HFFc6 (cell line): ENCODE data around the gene SPHK1. TPM values are rescaled to one million over a fixed set of nuclear protein-coding genes. Genes with fewer than 3 reads are reported as not detected.
A peak's percentile ranks its signal among the peaks of the same experiment; 100 is the strongest.
"Not testable (repeated sequence)": the region's sequence is repeated elsewhere in the genome, so short reads cannot be mapped to it uniquely, and the experiment has no call there.

ENCODE experiments used
- DNase-seq: peaks from one replicate; pipeline ENCODE4 v3.0.0-alpha.2; 2018
- H3K27ac Mint-ChIP-seq: 2 replicates; pipeline ENCODE4 v1.8.0; 2020; ENCODE audit warnings: mild to moderate bottlenecking, mixed read lengths
- H3K27me3 Mint-ChIP-seq: 2 replicates; pipeline ENCODE4 v1.8.0; 2021; ENCODE audit warnings: mild to moderate bottlenecking, moderate library complexity, mixed read lengths; ENCODE audit not compliant: insufficient read depth
- H3K36me3 Mint-ChIP-seq: 2 replicates; pipeline ENCODE4 v1.8.0; 2021; ENCODE audit warnings: low read depth, mixed read lengths
- H3K4me1 Mint-ChIP-seq: 2 replicates; pipeline ENCODE4 v1.8.0; 2020; ENCODE audit warnings: low read depth, mixed read lengths
- H3K4me3 Mint-ChIP-seq: 2 replicates; pipeline ENCODE4 v1.8.0; 2020; ENCODE audit warnings: mild to moderate bottlenecking, moderate library complexity, mixed read lengths
- H3K9me3 Mint-ChIP-seq: 2 replicates; pipeline ENCODE4 v1.8.0; 2020; ENCODE audit warnings: mild to moderate bottlenecking, mixed read lengths
- CTCF ChIP-seq: fragments of 200-600 bp; sonication (generic); IDR thresholded peaks from 2 replicates; pipeline ENCODE4 v1.5.0; 2021; ENCODE audit warnings: antibody characterized with exemption, mild to moderate bottlenecking
- total RNA-seq, 6 experiments: library from RNA; stranded (reverse); fragmentation: NEBNext Ultra II Directional; extraction: Animal tissue kit (Norgen Biotek cat#: 25700); gene quantifications; 2 replicates in 1 of 6; 3 replicates in 5 of 6; pipeline ENCODE4 v1.2.3, GENCODE V29; 2021

Gene SPHK1
- total RNA-seq, 6 experiments from 2014 or later = 53.9 to 68.1 (median 55.7) TPM

- no peak for TF ChIP-seq CTCF
- Mint-ChIP-seq H3K4me3 (no peak overlapping the region), H3K9me3 (no peaks in the 10 kb centered on the region), H3K27ac (no peak overlapping the region; the same call in 1 of the 2 replicates), H3K27me3 (no peaks in the 10 kb centered on the region; the same call in 1 of the 2 replicates), H3K4me1 (peaks cover 12% of the 10 kb centered on the region), H3K36me3 (no peaks in the 10 kb centered on the region)
- DNase-seq = no peak
Observed at GRCh38 chr17:76359375-76359774, 25.0 kb upstream of the SPHK1 start.

GRCh38 chr17:76359776-76360175 is 24.6 kb upstream of the SPHK1 start:
- H3K36me3 Mint-ChIP-seq, H3K27me3 Mint-ChIP-seq, H3K9me3 Mint-ChIP-seq, H3K4me3 Mint-ChIP-seq, DNase-seq, H3K27ac Mint-ChIP-seq, H3K4me1 Mint-ChIP-seq: not testable (repeated sequence)

GRCh38 chr17:76360461-76360860 is 23.9 kb upstream of the SPHK1 start:
- H3K36me3 Mint-ChIP-seq = no peaks in the 10 kb centered on the region
- H3K9me3 Mint-ChIP-seq = no peaks in the 10 kb centered on the region
- no peak for TF ChIP-seq CTCF
- H3K27ac Mint-ChIP-seq = peak overlapping the region; percentile 38; the same call in 1 of the 2 replicates
- H3K4me1 Mint-ChIP-seq = peaks cover 10% of the 10 kb centered on the region
- no peaks in the 10 kb centered on the region for H3K27me3 Mint-ChIP-seq
- no peak overlapping the region for H3K4me3 Mint-ChIP-seq
- no peak for DNase-seq

GRCh38 chr17:76363107-76363842 is 21.1 kb upstream of the SPHK1 start:
- Mint-ChIP-seq H3K4me3 (no peak overlapping the region), H3K27ac (no peak overlapping the region), H3K36me3 (no peaks in the 10 kb centered on the region), H3K4me1 (peaks cover 12% of the 10 kb centered on the region), H3K9me3 (no peaks in the 10 kb centered on the region), H3K27me3 (no peaks in the 10 kb centered on the region)
- no peak for DNase-seq
- TF ChIP-seq CTCF = no peak

GRCh38 chr17:76365256-76365903 is 19.0 kb upstream of the SPHK1 start:
- Mint-ChIP-seq H3K36me3 (no peaks in the 10 kb centered on the region), H3K9me3 (no peaks in the 10 kb centered on the region), H3K27ac (no peak overlapping the region), H3K4me1 (peaks cover 16% of the 10 kb centered on the region), H3K27me3 (no peaks in the 10 kb centered on the region), H3K4me3 (no peak overlapping the region)
- peak; percentile 59 for TF ChIP-seq CTCF
- DNase-seq = no peak

- no peak for TF ChIP-seq CTCF
- no peaks in the 10 kb centered on the region for H3K9me3 Mint-ChIP-seq
- H3K36me3 Mint-ChIP-seq = no peaks in the 10 kb centered on the region
- DNase-seq = no peak
- no peak overlapping the region for H3K4me3 Mint-ChIP-seq
- peaks cover 23% of the 10 kb centered on the region for H3K4me1 Mint-ChIP-seq
- H3K27ac Mint-ChIP-seq = no peak overlapping the region
- no peaks in the 10 kb centered on the region for H3K27me3 Mint-ChIP-seq
Observed at GRCh38 chr17:76366247-76366646, 18.2 kb upstream of the SPHK1 start.
